GM18868 (cell line): ENCODE results near the gene NCMAP.
"Not testable (repeated sequence)": the region's sequence is repeated elsewhere in the genome, so short reads cannot be mapped to it uniquely, and the experiment has no call there.

Source experiments
- ATAC-seq: cut with Tn5 transposase; IDR thresholded peaks from one replicate; pipeline ENCODE4 v1.9.1; 2021; ENCODE audit warnings: mild to moderate bottlenecking, moderate library complexity; ENCODE audit not compliant: unreplicated experiment

The NCMAP gene

GRCh38 chr1:24541711-24542346 is 14.1 kb upstream of the NCMAP start:
- ATAC-seq, result no peak

GRCh38 chr1:24544239-24544638 is 11.6 kb upstream of the NCMAP start:
- ATAC-seq, result no peak

GRCh38 chr1:24545662-24546061 is 10.2 kb upstream of the NCMAP start:
- ATAC-seq, result no peak

- no peak for ATAC-seq
These were observed 8.7 kb upstream of the NCMAP start for GRCh38 chr1:24547195-24547594.

- no peak for ATAC-seq
These were observed 7.8 kb upstream of the NCMAP start for GRCh38 chr1:24548070-24548469.

GRCh38 chr1:24549210-24549609 is 6.7 kb upstream of the NCMAP start:
- ATAC-seq, result not testable (repeated sequence)

GRCh38 chr1:24551290-24551959 is 4.5 kb upstream of the NCMAP start:
- ATAC-seq, result no peak

- ATAC-seq, result no peak
These were observed 3.8 kb upstream of the NCMAP start for GRCh38 chr1:24551960-24552571.

GRCh38 chr1:24553931-24554330 is 2.0 kb upstream of the NCMAP start:
- no peak for ATAC-seq

GRCh38 chr1:24554714-24555113 is 1.2 kb upstream of the NCMAP start:
- ATAC-seq, result no peak

- no peak for ATAC-seq
These were observed 518 bp downstream of the NCMAP start for GRCh38 chr1:24556414-24556795.

- ATAC-seq, result no peak
These were observed 1.3 kb downstream of the NCMAP start for GRCh38 chr1:24557220-24557619.

GRCh38 chr1:24557711-24558131 is 1.8 kb downstream of the NCMAP start:
- ATAC-seq, result no peak

- no peak for ATAC-seq
These were observed 2.6 kb downstream of the NCMAP start for GRCh38 chr1:24558455-24558854.

- no peak for ATAC-seq
These were observed 3.3 kb downstream of the NCMAP start for GRCh38 chr1:24558902-24559791.

- ATAC-seq, result no peak
These were observed 4.5 kb downstream of the NCMAP start for GRCh38 chr1:24560361-24560760.

- no peak for ATAC-seq
These were observed 6.7 kb downstream of the NCMAP start for GRCh38 chr1:24562625-24563024.

- ATAC-seq, result no peak
These were observed 8.8 kb downstream of the NCMAP start for GRCh38 chr1:24564695-24565094.

- no peak for ATAC-seq
These were observed 10.5 kb downstream of the NCMAP start for GRCh38 chr1:24566236-24566867.

- no peak for ATAC-seq
These were observed 12.0 kb downstream of the NCMAP start for GRCh38 chr1:24567792-24568388.
